Upper lobe of left lung (tissue), 4 donors: ENCODE results near the gene PPP1R14D.

Experiments used
- CTCF ChIP-seq, 6 experiments: fragments of 450-650 bp in 4 of 6; fragments of 200-600 bp in 2 of 6; sonication (generic) in 2 of 6; IDR thresholded peaks; one replicate each; pipeline ENCODE4 v1.5.1; 2016 to 2019; ENCODE audit warnings: antibody characterized with exemption in 6 of 6
- EP300 ChIP-seq, 4 donors: sonication (generic); formaldehyde crosslinking; IDR thresholded peaks; one replicate each; pipeline ENCODE4 v1.5.1; 2017; ENCODE audit warnings: antibody characterized with exemption in 4 of 4, control low read depth in 2 of 4
- POLR2A ChIP-seq, 4 donors: fragments of 450-650 bp; IDR thresholded peaks; one replicate each; pipeline ENCODE4 v1.5.1; 2016 to 2017; ENCODE audit warnings: antibody characterized with exemption in 4 of 4, mild to moderate bottlenecking in 2 of 4

DNA sequence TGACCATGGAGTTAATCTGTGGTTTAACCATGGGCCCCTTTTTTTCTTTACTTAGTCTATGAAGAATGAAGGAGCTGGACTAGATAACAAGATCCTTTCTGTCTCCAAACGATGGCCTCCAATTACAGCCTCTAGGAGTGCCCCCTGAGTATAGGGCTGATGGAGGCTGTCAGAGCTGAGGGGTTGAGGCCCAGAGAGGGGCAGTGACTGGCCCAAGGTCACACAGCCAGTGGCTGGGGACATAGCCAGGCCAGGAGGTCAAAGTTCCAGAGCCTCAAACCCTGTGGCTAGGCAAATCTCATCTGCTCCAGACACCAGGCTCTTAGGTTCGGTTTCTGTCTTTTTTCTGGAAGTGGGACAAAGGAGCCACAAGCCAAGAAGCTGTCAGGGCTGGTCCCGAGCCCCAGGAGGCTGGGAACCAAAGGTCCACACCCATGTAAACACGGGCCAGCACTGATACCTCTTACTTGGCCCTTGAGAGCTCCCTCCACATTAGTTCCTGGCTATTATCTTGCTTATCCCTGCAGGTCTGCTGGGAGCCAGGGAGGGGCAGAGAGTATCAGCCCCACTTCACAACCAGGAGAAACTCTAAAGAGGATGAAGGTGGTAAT, 35.3 kb upstream of the PPP1R14D start:
- TF ChIP-seq CTCF (IDR thresholded peaks at IDR 0.05) (no peak), POLR2A (IDR thresholded peaks at IDR 0.05) (no peak), EP300 (IDR thresholded peaks at IDR 0.05) (no peak)
